Prostate gland (tissue), 2 donors: ENCODE data around the gene NACC1. TPM values are rescaled to one million over a fixed set of nuclear protein-coding genes. Genes with fewer than 3 reads are reported as not detected.

Experiments
- DNase-seq: peaks from one replicate; pipeline ENCODE4 v3.0.0-alpha.2; 2019; ENCODE audit warnings: low spot score
- H3K27ac ChIP-seq, 2 donors: fragments of 200-600 bp; sonication (generic); 2 replicates each; pipeline ENCODE4 v1.5.1; 2017 to 2019
- H3K27me3 ChIP-seq: fragments of 200-600 bp; sonication (generic); replicated peaks from 2 replicates; pipeline ENCODE4 v1.5.1; 2019; ENCODE audit not compliant: insufficient read depth
- H3K36me3 ChIP-seq, 2 donors: fragments of 200-600 bp; sonication (generic); 1 replicate in 1 of 2; 2 replicates in 1 of 2; pipeline versions ENCODE4 v1.5.1 to v1.8.1; 2017 to 2019
- H3K4me1 ChIP-seq: fragments of 200-600 bp; sonication (generic); replicated peaks from 2 replicates; pipeline ENCODE4 v1.5.1; 2019
- H3K4me3 ChIP-seq, 2 donors: fragments of 200-600 bp; sonication (generic); 2 replicates each; pipeline ENCODE4 v1.5.1; 2017 to 2019
- H3K9me3 ChIP-seq: fragments of 200-600 bp; sonication (generic); 2 replicates; pipeline ENCODE4 v1.5.1; 2017
- CTCF ChIP-seq, 4 experiments: fragments of 200-600 bp in 2 of 4; fragments of 450-650 bp in 2 of 4; sonication (generic) in 2 of 4; IDR thresholded peaks; 1 replicate in 3 of 4; 2 replicates in 1 of 4; pipeline ENCODE4 v1.5.1; 2016 to 2019; ENCODE audit warnings: antibody characterized with exemption in 4 of 4, mild to moderate bottlenecking in 2 of 4, moderate library complexity in 2 of 4
- POLR2A ChIP-seq: fragments of 450-650 bp; IDR thresholded peaks from one replicate; pipeline ENCODE4 v1.6.1; 2016; ENCODE audit warnings: antibody characterized with exemption, mild to moderate bottlenecking
- POLR2AphosphoS5 ChIP-seq: sonication (generic); formaldehyde crosslinking; IDR thresholded peaks from one replicate; pipeline ENCODE4 v1.6.1; 2017; ENCODE audit warnings: antibody characterized with exemption
- whole genome bisulfite sequencing: methylation state at CpG from one replicate; pipeline ENCODE4 v1.1.5; 2018; 5-methylcytosine and 5-hydroxymethylcytosine counted together
- intact Hi-C: fragments of 100-400 bp; cut with DNase I; formaldehyde crosslinking; loops from one replicate; pipeline ENCODE4 v1.14.2; 2022
- total RNA-seq, 2 donors: library from RNA; depleted of rRNA; stranded (reverse); fragments of >200 nt; gene quantifications; one replicate each; pipeline ENCODE4 v1.1.0, GENCODE V29; 2016

The NACC1 gene
- total RNA-seq, 2 donors from 2014 or later, result 52.4 to 91.9 TPM

GRCh38 chr19:13072188-13072908 is 45.7 kb upstream of the NACC1 start:
- DNase-seq, result no peak
- H3K9me3 ChIP-seq, result no peaks in the 10 kb centered on the region
- H3K27ac ChIP-seq, result peak overlapping the region; percentile 5 to 49
- H3K4me1 ChIP-seq, result peaks cover 20% of the 10 kb centered on the region
- 55% methylated on average over 9 of the region's 9 CpGs for WGBS
- H3K36me3 ChIP-seq, result peaks cover 10 to 17% of the 10 kb centered on the region in 2 donors
- H3K4me3 ChIP-seq, result no peak overlapping the region
- intact Hi-C loops, result no loop called here
- H3K27me3 ChIP-seq, result no peaks in the 10 kb centered on the region
- no peak for TF ChIP-seq POLR2AphosphoS5
- no peak for TF ChIP-seq POLR2A
- no peak for TF ChIP-seq CTCF (IDR thresholded peaks at IDR 0.05)

DNA sequence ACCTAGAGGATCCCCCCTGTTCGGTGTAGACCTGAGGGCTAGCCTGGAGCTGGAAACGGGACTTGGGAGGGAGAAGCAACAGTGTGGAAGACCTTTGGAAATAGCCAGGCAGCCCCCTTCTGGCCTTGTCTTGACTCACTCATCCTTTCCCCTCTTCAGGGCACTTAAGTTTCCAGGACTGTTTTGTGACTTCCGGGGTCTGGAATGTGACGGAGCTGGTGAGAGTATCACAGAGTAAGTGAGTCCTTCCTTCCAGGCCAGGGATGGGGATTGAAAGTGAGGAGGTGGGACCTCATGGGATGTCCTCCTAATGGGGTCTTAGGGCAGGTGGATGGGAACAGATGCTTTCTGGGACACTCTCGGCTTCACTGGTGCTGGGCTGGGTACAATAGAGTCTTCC is 44.8 kb upstream of the NACC1 start:
- Histone ChIP-seq H3K27me3 (no peaks in the 10 kb centered on the region), H3K4me3 (no peak overlapping the region), H3K9me3 (no peaks in the 10 kb centered on the region), H3K4me1 (peaks cover 24% of the 10 kb centered on the region), H3K36me3 (peaks cover 10 to 17% of the 10 kb centered on the region in 2 donors), H3K27ac (peak overlapping the region in 1 of 2 donors; percentile 15)
- intact Hi-C loops, result no loop called here
- TF ChIP-seq POLR2A (no peak), POLR2AphosphoS5 (no peak), CTCF (IDR thresholded peaks at IDR 0.05) (no peak)
- no peak for DNase-seq
- WGBS, result 68% methylated on average over 5 of the region's 5 CpGs

GRCh38 chr19:13074378-13074777 is 43.7 kb upstream of the NACC1 start:
- H3K4me1 ChIP-seq, result peaks cover 35% of the 10 kb centered on the region
- DNase-seq, result no peak
- H3K4me3 ChIP-seq, result no peak overlapping the region
- no peaks in the 10 kb centered on the region for H3K9me3 ChIP-seq
- TF ChIP-seq CTCF (IDR thresholded peaks at IDR 0.05) (no peak), POLR2A (no peak)
- WGBS, result 74% methylated on average over 4 of the region's 4 CpGs
- intact Hi-C loops, result no loop called here
- peak overlapping the region; percentile 6 to 15 for H3K27ac ChIP-seq
- peaks cover 10 to 17% of the 10 kb centered on the region in 2 donors for H3K36me3 ChIP-seq
- no peaks in the 10 kb centered on the region for H3K27me3 ChIP-seq

- 58% methylated on average over 8 of the region's 8 CpGs for WGBS
- TF ChIP-seq CTCF (IDR thresholded peaks at IDR 0.05) (no peak), POLR2A (no peak), POLR2AphosphoS5 (no peak)
- Histone ChIP-seq H3K4me3 (no peak overlapping the region), H3K36me3 (peaks cover 10 to 17% of the 10 kb centered on the region in 2 donors), H3K27me3 (no peaks in the 10 kb centered on the region), H3K27ac (peak overlapping the region; percentile 74 to 79), H3K4me1 (peaks cover 36% of the 10 kb centered on the region), H3K9me3 (no peaks in the 10 kb centered on the region)
- DNase-seq, result no peak
- intact Hi-C loops, result no loop called here
Measured at GRCh38 chr19:13076320-13076719, 41.7 kb upstream of the NACC1 start.

GRCh38 chr19:13076787-13077186 is 41.3 kb upstream of the NACC1 start:
- Histone ChIP-seq H3K27ac (peak overlapping the region; percentile 74 to 79), H3K36me3 (peaks cover 10 to 17% of the 10 kb centered on the region in 2 donors), H3K4me3 (no peak overlapping the region), H3K27me3 (no peaks in the 10 kb centered on the region), H3K9me3 (no peaks in the 10 kb centered on the region), H3K4me1 (peaks cover 36% of the 10 kb centered on the region)
- DNase-seq, result no peak
- no peak for TF ChIP-seq POLR2AphosphoS5
- no peak for TF ChIP-seq POLR2A
- no peak for TF ChIP-seq CTCF (IDR thresholded peaks at IDR 0.05)
- 24% methylated on average over 4 of the region's 6 CpGs for WGBS
- intact Hi-C loops, result no loop called here
